ENCODE results near the gene PARVA.

Gene PARVA

DNA sequence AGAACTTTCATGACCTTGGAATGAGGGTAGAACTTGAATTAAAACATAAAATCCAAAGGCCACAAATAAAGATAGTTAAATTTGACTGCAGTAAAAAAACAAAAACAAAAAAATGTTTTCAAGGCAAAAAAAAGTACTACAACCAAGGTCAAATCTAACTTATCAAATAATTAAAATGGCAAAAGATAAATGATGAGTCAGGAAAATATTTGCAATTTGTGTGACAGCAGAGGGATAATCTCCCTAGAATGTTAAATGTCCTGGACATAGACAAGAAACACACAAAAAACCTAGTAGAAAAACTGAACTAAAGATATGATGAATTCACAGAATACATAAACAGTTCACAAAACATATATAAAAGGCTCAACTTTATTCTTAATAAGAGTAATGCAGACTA lies 186.6 kb downstream of the PARVA start:
- DNase-seq: no peak

DNA sequence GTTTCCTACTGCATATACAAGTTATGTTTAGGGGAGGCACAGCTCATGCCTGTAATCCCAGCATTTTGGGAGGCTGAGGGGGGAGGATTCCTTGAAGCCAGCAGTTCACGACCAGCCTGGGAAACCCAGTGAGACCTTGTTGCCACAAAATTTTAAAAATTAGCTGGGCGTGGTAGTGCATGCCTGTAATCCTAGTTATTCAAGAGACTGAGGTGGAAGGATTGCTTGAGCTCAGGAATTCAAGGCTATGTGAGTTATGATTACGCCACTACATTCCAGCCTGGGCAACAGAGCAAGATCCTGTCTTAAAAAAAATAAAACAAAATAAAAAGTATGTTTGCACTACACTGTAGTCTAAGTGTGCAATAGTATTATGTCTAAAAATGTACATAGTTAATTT lies 188.0 kb downstream of the PARVA start:
- no peak for DNase-seq

DNA sequence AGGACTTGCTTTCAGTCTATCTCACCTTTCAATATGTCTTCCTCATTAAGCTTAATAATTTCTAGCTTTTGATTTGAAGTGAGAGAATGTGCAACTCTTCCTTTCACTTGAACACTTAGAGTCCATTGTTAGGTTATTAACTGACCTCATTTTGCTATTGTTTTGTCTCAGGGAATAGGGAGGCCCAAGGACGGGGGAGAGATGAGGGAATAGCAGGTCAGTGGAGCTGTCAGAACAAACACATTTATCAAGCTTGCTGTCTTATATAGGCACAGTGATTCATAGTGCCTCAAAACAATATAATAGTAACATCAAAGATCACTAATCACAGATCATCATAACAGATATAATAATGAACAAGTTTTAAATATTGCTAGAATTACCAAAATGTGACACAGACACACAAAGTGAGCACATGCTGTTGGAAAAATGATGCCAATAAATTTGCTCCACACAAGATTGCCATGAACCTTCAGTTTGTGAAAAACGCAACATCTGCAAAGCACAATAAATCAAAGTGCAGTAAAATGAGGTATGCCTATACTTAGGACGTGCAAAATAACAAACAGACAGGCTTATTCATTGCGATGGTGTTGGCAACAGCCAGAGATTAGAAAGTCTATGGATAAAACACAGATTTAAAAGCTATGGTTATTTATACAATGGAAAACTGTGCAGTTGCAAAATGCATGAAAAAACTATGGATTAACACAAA lies 190.5 kb downstream of the PARVA start:
- no peak for DNase-seq

DNA sequence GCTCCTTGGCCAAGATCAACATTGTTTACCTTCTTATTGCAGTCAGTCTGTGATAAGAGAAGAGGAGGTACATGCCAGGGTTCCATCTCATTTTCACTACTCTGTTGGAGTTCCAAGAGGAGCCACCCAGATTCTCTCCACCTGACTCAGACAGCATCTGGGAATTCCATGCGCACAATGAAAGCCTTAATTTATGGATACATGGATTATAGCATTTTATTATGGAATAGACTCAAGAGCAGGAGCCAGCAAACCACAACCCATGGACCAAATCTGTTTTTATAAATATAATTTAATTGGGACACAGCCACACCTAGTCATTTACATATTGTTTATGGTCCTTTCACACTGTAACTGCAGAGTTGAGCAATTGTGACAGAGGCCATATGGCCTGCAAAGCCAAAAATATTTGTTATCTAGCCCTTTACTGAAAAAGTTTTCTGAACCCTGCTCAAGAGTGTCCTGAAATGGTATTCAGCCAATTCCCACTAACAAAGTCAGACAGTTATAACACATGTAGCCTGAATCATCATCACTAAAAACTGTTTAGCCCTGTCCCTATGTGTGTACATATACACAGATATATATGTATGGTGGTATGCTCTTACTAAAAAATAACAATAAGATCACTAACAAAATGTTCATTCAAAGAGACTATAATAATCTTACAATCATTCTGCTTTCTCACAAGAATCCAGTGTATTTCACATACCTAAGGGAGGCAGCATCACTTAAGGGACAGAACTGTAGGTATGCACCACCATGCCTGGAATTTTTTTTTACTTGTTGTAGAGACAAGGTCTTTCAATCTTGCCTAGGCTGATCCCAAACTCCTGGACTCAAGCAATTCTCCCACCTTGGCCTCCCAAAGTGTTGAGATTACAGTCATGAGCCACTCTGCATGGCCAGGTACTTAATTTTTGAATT lies 192.4 kb downstream of the PARVA start:
- DNase-seq: no peak

DNA sequence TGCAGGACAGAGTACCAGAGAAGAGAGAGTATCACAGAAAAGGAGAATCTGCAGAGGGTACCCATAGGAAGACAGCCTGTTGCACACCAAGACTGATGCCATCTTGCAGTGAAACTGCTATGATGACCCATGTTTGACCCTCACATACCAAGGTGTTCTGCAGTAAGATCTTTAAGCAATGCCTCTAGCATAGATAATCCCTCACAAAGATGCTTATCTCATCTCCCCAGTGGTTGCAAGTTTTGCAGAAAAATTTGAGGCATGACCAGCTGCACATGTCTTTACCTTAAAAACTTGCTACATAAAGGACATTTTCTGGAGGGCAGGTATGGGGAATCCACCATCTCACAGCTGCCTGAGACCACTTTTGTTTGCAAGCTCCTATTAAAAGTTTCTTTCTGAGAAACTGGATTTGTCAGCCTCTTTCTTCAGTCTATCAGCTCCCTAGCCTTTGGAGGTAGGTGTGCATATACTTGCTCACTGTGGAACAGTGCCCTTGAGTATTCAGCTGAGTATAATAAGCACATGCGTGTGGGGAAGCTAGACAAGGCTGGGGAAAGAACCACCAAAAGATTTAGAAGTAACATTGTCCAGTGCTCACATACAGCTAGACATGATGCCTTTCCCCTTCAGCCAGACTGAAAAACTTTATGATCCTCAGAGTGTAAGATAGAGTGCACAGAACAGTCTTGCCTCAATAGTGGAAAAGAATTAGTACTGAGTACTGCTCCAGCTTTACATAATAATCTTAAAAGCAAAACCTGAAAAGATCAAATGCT lies 196.5 kb downstream of the PARVA start:
- DNase-seq: no peak

DNA sequence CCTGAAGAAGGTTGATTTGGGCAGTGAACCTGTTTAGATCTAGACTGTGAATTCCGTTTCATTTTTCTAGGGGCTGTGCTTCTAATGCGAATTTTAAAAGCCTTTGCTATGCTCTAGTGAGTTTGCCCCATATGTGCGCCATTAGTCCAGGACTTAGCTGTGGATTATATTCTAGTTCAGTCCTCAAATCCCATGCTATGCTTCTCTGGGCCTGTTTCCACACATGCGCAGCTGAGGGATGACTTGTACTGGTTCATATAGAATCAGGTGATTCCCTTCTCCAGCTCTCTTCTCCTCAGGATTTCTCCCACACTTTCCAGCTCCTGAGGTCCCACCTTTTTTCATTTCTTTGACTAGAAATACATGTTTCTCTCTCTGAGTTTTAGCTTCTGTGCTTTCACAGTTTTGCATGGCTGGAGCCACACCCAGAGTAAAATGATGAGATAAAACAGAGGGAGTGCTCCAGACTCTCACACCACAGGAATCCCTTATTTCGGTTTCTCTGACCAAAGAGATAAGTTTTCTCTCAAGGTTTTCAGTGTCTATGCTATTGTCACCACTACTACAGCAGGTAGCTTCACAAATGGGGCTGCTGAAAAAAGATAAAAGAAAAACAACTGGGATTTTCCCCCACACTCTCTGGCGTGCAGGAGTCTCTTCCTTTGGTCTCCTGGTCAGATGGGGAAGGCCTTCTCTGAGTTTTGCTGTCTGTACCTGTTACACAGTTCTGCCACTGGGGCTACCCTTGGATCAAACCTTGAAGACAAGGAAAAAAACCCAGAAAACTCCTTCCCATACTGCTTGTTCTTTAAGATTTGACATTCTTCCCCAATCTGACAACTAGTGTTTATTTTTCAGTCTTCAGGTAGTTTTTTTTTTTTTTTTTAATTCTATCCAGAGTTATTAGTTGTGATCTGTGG lies 200.6 kb downstream of the PARVA start:
- no peak for DNase-seq

DNA sequence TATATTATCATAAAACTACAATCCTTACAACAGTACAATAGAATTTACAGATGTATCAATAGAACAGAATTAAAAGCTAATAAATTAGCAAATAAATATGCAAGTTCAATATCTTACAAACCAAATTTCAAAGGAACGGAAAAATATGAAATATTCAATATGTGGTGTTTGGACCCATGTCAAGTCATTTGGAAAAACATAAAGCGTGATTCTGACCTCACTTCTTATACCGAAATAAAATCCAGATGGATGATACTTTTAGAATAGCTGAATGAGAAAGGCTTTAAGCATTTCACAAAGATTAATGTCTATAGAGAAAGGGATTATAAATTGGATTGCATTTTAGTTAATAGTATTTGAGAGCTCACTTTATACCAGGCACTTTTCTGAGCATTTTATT lies 204.0 kb downstream of the PARVA start:
- DNase-seq: no peak

DNA sequence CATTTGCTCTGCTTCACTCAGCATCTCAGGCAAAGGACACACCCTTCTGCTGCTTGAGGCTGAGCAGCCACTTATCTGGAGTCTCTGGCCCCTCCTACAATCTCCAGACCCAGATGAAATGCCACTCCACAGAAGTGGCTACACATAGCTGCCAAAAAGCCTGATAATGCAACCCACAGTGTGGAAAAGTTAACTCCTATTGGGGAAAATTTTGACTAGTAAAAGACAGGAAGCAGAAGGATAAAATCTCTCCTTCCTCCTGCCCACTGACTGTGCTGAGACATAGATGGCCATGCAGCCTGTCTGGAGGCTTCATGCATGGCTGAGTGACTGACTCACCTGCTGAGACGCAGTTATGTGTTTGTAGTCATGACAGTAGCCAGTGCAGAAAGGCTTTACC lies 204.6 kb downstream of the PARVA start:
- no peak for DNase-seq

Data from CD4-positive, alpha-beta T cell treated with Interleukin-4 for 1 hour (primary cell).